HEK293 (cell line): ENCODE results near the gene MAML3.

ENCODE experiments used
- CTCF ChIP-seq: fragments of 450-650 bp; formaldehyde crosslinking; IDR thresholded peaks from 2 replicates; pipeline ENCODE4 v1.5.1; 2016; ENCODE audit warnings: missing biosample characterization, missing genetic modification characterization
- KLF9 ChIP-seq: fragments of 450-650 bp; formaldehyde crosslinking; IDR thresholded peaks from 2 replicates; pipeline ENCODE4 v1.5.1; 2016; ENCODE audit warnings: missing biosample characterization, missing genetic modification characterization, low read depth
- PATZ1 ChIP-seq: fragments of 450-650 bp; formaldehyde crosslinking; IDR thresholded peaks from 2 replicates; pipeline ENCODE4 v1.5.1; 2016; ENCODE audit warnings: missing biosample characterization, missing genetic modification characterization
- PRDM10 ChIP-seq: fragments of 450-650 bp; formaldehyde crosslinking; IDR thresholded peaks from 2 replicates; pipeline ENCODE4 v1.5.1; 2016; ENCODE audit warnings: missing biosample characterization, missing genetic modification characterization
- YY1 ChIP-seq: fragments of 450-650 bp; formaldehyde crosslinking; IDR thresholded peaks from 2 replicates; pipeline ENCODE4 v1.5.1; 2018; ENCODE audit warnings: missing biosample characterization, missing genetic modification characterization
- ZNF544 ChIP-seq: fragments of 450-650 bp; formaldehyde crosslinking; IDR thresholded peaks from 2 replicates; pipeline ENCODE4 v1.5.0; 2017; ENCODE audit warnings: missing biosample characterization, missing genetic modification characterization
- ZNF555 ChIP-seq: fragments of 450-650 bp; formaldehyde crosslinking; conservative IDR thresholded peaks from 2 replicates; pipeline ENCODE4 v1.5.1; 2017; ENCODE audit warnings: missing biosample characterization, mild to moderate bottlenecking, missing genetic modification characterization, inconsistent platforms
- ZNF626 ChIP-seq: fragments of 450-650 bp; sonication (Bioruptor Pico); formaldehyde crosslinking; IDR thresholded peaks from 2 replicates; pipeline ENCODE4 v1.5.1; 2018; ENCODE audit warnings: missing biosample characterization, missing genetic modification characterization, inconsistent platforms
- ZNF707 ChIP-seq: fragments of 450-650 bp; formaldehyde crosslinking; IDR thresholded peaks from 2 replicates; pipeline ENCODE4 v1.5.1; 2016; ENCODE audit warnings: missing biosample characterization, missing genetic modification characterization
- ZNF791 ChIP-seq: fragments of 450-650 bp; formaldehyde crosslinking; IDR thresholded peaks from 2 replicates; pipeline ENCODE4 v1.5.1; 2016; ENCODE audit warnings: missing biosample characterization, missing genetic modification characterization

GRCh38 chr4:140140566-140140965 lies 13.4 kb downstream of the MAML3 start:
- TF ChIP-seq ZNF555 (tag by site-specific recombination) (no peak), CTCF (tag by site-specific recombination) (no peak), PRDM10 (no peak), ZNF707 (tag by site-specific recombination) (no peak), YY1 (no peak), ZNF626 (tag by site-specific recombination) (no peak), ZNF544 (tag by site-specific recombination) (no peak), ZNF791 (no peak), KLF9 (tag by site-specific recombination) (no peak), PATZ1 (tag by site-specific recombination) (no peak)
